Activated CD8-positive, alpha-beta memory T cell treated with anti-CD3 and anti-CD28 coated beads, Interleukin-2, amount 50 U/mL, for 24 hours (primary cell): ENCODE results near the gene NASP.
A peak's percentile ranks its signal among the peaks of the same experiment; 100 is the strongest.
"Not testable (repeated sequence)": the region's sequence is repeated elsewhere in the genome, so short reads cannot be mapped to it uniquely, and the experiment has no call there.

Experiments used
- DNase-seq: peaks from one replicate; pipeline ENCODE4 v3.0.0-alpha.2; 2020; ENCODE audit errors: extremely low read depth

NASP gene

GRCh38 chr1:45570631-45571030 lies 13.2 kb upstream of the NASP start:
- DNase-seq: no peak

- DNase-seq: no peak
These were observed 10.5 kb upstream of the NASP start for GRCh38 chr1:45573231-45573804.

GRCh38 chr1:45574105-45574626 lies 9.7 kb upstream of the NASP start:
- no peak for DNase-seq

- DNase-seq: peak; percentile 81
These were observed 576 bp upstream of the NASP start for GRCh38 chr1:45583264-45583665.

DNA sequence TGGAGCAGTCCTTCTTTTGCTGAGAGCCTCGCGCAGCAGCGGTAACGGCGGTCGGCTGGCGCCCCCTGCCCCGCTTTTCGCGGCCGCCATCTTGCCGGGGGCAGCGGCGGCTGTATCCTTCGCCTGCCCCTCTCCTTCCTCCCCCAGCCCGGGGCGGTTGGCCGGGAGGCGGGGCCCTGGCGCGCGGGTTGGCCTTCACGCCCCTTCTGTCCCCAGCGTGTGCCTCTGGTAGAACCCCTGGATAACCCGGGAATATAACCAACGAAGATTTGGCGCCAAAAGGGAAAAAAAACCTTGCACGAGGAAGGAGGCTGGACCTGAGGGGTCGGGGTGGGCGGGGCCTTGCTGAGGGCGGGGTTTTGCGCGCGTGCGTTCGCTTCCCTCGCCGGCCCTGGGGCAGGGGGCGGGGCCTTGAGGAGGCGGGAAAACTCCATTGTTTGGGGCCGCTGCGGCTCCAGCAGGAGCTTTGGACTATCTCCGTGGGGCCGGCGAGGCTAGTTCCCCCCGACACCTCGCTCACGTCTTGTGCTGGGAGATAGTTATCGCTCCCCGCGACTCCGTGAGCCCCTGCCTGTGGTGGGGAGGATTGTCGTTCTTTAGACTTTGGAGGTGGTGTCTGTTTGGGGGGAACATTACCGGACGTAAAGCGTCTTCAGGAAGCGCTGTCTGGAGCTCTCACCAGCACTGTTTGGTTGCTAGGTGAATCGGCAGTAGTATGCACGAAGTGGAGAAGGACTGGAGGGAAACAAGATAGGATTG lies 689 bp downstream of the NASP start:
- DNase-seq: peak; percentile 66

DNA sequence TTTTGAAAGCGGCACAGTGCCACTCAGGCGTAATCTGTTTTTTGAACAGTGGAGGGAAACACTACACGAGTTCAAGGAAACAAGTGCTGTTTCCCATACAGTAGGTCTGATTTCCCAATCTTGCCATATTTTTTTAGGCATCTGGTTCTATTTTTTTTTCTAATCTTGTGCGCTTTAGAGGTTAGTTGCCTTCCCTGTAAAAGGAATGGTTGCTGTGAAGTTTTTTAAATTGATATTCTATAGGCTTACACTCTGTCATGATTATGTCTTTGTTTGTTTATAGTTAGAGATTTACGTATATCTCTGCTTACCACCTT lies 1.2 kb downstream of the NASP start:
- DNase-seq: no peak

DNA sequence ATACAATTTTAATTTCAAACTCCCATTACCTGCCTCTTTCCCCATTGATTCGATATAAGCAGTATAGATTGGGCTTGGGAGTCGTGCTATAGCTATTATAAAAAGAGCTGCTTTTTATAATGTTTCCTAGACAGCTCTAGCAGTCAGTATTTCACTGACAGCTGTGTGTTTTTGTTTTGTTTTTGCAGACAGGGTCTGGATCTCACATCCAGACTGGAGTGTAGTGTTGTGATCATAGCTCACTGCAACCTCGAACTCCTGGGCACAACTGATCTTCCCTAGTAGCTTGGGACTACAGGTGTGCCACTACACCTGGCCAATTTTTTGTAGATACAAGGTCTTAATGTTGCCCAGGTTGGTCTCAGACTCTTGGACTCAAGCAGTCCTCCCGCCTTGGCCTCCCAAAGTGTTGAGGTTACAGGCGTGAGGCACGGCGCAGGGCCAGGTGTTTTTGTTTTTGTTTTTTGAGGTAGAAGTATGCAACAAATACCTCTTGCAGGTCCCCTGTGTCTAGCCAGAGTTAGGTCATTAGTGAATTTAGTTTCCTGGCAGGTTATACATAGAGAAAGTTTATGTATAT lies 1.7 kb downstream of the NASP start:
- no peak for DNase-seq

- DNase-seq: no peak
These were observed 2.9 kb downstream of the NASP start for GRCh38 chr1:45586769-45587168.

DNA sequence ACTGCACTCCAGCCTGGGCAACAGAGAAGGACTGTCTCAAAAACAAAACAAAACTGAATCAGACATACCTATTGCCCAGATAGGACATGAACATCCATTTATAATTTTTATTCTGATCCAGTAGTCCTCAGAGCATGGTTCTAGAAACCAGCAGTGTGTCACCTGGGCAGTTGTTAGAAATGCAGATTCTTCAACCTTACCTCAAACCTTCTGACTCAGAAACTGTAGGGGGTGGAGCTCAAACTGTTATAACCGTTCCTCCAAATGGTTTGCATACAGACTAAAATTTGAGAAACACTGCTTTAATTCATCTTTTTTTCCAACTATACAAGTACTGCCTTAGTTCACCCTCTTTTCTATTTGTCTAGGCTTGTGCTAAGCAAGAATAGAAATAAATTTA lies 6.0 kb downstream of the NASP start:
- DNase-seq: no peak

DNA sequence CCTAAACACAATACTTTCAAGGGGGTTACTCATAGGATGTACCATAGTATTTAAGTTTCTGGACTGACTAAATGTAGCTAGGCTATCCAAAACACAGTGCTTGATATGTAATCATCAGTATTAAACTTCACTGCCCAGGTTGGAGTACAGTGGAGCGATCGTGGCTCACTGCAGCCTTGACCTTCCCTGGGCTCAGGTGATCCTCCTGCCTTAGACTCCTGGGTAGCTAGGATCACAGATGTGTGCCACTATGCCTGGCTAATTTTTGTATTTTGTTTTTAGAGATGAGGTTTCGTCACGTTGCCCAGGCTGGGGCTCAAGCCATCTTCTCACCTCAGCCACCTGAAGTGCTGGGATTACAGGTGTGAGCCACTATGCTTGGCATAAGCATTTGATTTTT lies 10.6 kb downstream of the NASP start:
- no peak for DNase-seq

GRCh38 chr1:45596765-45597164 lies 12.9 kb downstream of the NASP start:
- DNase-seq: not testable (repeated sequence)

DNA sequence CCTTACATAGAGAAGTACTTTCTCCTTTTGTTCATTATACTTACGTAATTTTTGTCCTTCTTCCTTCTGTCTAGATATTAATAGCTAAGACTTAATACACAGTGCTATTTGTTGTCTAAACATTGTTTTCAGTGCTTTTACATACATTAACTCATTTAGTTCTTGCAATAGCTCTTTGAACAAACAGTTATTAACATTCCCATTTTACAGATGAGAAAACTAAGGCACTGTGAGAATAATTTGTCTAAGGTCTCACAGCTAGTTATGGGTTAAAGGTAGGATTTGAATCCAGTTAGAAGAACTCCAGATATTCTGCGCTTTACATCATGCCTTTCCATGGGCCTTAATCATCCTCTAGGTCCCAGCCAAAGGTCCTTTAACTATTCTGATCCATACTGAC lies 20.4 kb downstream of the NASP start:
- no peak for DNase-seq

DNA sequence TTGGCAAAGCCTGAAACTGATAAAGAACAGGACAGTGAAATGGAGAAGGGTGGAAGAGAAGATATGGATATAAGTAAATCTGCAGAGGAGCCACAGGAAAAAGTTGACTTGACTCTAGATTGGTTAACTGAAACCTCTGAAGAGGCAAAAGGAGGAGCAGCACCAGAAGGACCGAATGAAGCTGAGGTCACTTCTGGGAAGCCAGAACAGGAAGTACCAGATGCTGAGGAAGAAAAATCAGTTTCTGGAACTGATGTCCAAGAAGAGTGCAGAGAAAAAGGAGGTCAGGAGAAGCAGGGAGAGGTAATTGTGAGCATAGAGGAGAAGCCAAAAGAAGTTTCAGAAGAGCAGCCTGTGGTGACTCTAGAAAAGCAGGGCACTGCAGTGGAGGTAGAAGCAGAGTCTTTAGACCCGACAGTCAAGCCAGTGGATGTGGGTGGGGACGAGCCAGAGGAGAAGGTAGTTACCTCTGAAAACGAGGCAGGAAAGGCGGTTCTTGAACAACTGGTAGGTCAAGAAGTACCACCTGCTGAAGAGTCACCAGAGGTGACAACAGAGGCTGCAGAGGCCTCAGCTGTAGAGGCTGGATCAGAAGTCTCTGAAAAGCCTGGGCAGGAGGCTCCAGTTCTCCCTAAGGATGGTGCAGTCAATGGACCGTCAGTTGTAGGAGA lies 23.7 kb downstream of the NASP start:
- no peak for DNase-seq

DNA sequence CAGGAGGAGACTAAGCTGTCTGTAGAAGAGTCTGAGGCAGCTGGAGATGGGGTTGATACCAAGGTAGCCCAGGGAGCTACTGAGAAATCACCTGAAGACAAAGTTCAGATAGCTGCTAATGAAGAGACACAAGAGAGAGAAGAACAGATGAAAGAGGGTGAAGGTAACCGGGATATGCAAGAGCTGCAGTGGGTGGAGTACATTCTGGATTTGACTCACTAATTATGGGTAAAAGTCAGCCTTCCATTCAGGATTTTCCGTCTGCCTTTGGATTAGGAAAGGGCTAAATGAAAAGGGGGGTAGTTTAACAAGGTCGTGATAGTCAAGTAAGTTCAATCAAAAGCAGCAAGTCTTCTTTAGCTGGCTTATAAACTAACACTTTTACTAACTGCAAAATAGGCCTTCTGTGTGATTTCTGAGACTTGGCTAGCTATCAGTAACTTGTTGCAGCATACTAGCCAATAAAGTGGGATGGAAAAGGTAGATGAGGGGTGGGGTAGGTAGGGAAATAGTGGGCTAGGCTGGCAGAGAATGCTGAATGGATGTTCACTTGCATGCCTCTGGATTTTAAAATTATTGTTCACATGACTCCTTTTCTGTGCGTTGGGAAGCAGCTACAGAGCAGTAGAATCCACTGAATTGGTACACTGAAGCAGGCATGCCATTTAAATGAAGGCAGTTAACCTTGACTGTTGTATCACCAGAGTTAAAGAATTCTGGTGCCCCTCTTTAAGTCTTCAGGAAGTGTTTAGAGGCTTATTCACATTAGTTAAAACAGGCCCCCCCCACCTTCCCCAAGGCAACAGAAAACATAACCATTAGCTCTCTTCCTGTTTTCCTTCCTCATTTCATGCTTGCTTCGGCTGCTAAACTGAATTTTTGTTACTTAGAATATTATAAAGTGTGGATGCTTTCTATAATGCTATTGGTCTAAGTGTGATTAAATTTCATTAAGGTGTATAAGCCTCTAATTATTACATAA lies 24.6 kb downstream of the NASP start:
- DNase-seq: no peak

- no peak for DNase-seq
These were observed 26.9 kb downstream of the NASP start for GRCh38 chr1:45610589-45611226.

DNA sequence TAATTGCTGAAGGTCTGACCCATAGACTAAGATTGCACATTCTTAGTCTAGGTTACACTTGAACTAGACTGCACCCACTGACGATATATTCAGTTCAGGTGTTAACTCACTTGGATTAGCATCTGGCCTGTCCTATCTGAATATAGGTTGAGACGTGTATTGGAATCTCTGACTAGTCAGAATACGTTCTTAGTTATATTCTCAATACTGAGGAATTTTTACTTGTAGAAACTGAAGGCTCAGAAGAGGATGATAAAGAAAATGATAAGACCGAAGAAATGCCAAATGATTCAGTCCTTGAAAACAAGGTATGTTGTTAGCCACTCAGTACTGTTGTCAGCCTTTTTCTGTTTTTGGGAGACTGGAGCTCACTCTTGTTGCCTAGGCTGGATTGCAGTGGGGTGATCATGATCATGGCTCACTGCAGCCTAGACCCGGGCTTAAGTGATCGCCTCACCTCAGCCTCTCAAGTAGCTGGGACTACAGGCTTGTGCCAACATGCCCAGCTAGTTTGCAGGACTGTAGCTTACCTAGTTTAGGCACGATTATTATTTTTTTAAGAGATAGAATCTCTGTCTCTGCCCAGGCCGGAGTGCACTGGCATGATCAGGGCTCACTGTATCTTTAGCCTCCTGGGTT lies 29.2 kb downstream of the NASP start:
- no peak for DNase-seq

DNA sequence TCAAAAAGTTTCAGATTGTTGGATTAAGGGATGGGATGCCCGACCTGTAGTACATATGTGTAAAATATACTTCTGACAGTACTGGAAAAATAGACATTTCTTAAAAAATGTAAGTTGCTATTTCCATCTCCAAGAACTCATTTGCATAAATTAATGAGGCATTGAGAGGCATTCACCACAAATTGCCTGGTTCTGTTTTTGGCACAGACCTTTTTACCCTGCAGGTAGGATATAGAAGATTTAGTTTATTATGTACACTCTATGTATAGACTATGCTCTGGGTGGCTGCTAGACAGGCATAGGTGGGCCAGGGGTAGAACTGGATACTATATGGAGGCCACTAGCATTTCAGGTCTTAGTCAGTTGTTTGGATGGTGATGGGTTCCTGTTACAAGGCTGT lies 32.0 kb downstream of the NASP start:
- no peak for DNase-seq

GRCh38 chr1:45617618-45618017 lies 33.8 kb downstream of the NASP start:
- no peak for DNase-seq

GRCh38 chr1:45619149-45619921 lies 35.5 kb downstream of the NASP start:
- DNase-seq: no peak
